CD4-positive, alpha-beta T cell (primary cell): ENCODE data around the gene CRP. TPM values are rescaled to one million over a fixed set of nuclear protein-coding genes. Genes with fewer than 3 reads are reported as not detected.

Experiments
- ATAC-seq: fragments of 200-7000 bp; cut with Tn5 transposase; one replicate; pipeline ENCODE4 v1.10.0; 2022; ENCODE audit warnings: mild to moderate bottlenecking; ENCODE audit not compliant: poor library complexity
- CTCF ChIA-PET: fragments of 350-600 bp; sonication (Branson Sonifier 250); formaldehyde crosslinking; loops from one replicate; lab custom pipeline; 2021; ENCODE audit warnings: antibody characterized with exemption, inconsistent platforms; lab: Charles Lee
- POLR2A ChIA-PET: fragments of 350-600 bp; sonication (Branson Sonifier 250); formaldehyde crosslinking; loops from one replicate; lab custom pipeline; 2021; ENCODE audit warnings: antibody characterized with exemption, inconsistent platforms; lab: Charles Lee
- DNase-seq, 14 experiments: peaks; one replicate each; pipeline ENCODE4 v3.0.0-alpha.2; 2013 to 2020; ENCODE audit warnings: mixed read lengths in 2 of 14
- H3K27ac ChIP-seq, 2 donors: one replicate each; pipeline versions ENCODE4 v1.5.1 to v1.7.0; 2013; ENCODE audit warnings: low read length in 2 of 2, low read depth in 1 of 2, mild to moderate bottlenecking in 1 of 2
- H3K27me3 ChIP-seq, 2 experiments: 1 replicate in 1 of 2; 2 replicates in 1 of 2; pipeline versions ENCODE4 v1.6.1 to v1.7.0; 2013; ENCODE audit warnings: low read length in 2 of 2, control low read depth in 1 of 2, mild to moderate bottlenecking in 1 of 2, moderate library complexity in 1 of 2; ENCODE audit not compliant: insufficient read depth in 2 of 2, control insufficient read depth in 1 of 2
- H3K36me3 ChIP-seq: one replicate; pipeline ENCODE4 v1.6.1; 2013; ENCODE audit warnings: low read length, control low read depth; ENCODE audit not compliant: insufficient read depth
- H3K4me1 ChIP-seq: one replicate; pipeline ENCODE4 v1.6.1; 2013; ENCODE audit warnings: low read length, control low read depth; ENCODE audit not compliant: insufficient read depth
- H3K4me3 ChIP-seq: one replicate; pipeline ENCODE4 v1.5.1; 2013; ENCODE audit warnings: mild to moderate bottlenecking, low read length, moderate library complexity
- H3K9me3 ChIP-seq, 2 experiments: 1 replicate in 1 of 2; 2 replicates in 1 of 2; pipeline versions ENCODE4 v1.6.1 to v1.7.0; 2013; ENCODE audit warnings: low read length in 2 of 2, mild to moderate bottlenecking in 2 of 2, control low read depth in 1 of 2, moderate library complexity in 1 of 2; ENCODE audit not compliant: control insufficient read depth in 1 of 2, insufficient read depth in 1 of 2
- H3K27ac Mint-ChIP-seq: one replicate; pipeline ENCODE4 v1.8.0; 2020; ENCODE audit warnings: mixed read lengths
- H3K27me3 Mint-ChIP-seq: one replicate; pipeline ENCODE4 v1.8.0; 2021; ENCODE audit warnings: mixed read lengths
- H3K36me3 Mint-ChIP-seq: one replicate; pipeline ENCODE4 v1.8.0; 2021; ENCODE audit warnings: low read depth, mixed read lengths
- H3K4me1 Mint-ChIP-seq: one replicate; pipeline ENCODE4 v1.8.0; 2021; ENCODE audit warnings: low read depth, mixed read lengths
- H3K4me3 Mint-ChIP-seq: one replicate; pipeline ENCODE4 v1.8.0; 2020; ENCODE audit warnings: mild to moderate bottlenecking, mixed read lengths
- H3K9me3 Mint-ChIP-seq: one replicate; pipeline ENCODE4 v1.8.0; 2020; ENCODE audit warnings: mixed read lengths
- intact Hi-C, 2 experiments: fragments of 100-400 bp; cut with DNase I in 1 of 2; cut with micrococcal nuclease in 1 of 2; formaldehyde crosslinking; loops; one replicate each; pipeline versions ENCODE4 v1.15.1 to v1.9.0; 2023 to 2025; cut with DNase I, micrococcal nuclease
- total RNA-seq, 174 experiments: library from RNA in 2 of 174; stranded (reverse) in 2 of 174; gene quantifications; one replicate each; pipeline ENCODE4 v1.2.3 and lab custom pipeline; 2021 to 2026
- TF ChIP-seq, protein P1 (sequence below): fragments of 200-600 bp; IDR thresholded peaks from one replicate; pipeline ENCODE4 v1.8.0; 2022; ENCODE audit warnings: antibody characterized with exemption, mild to moderate bottlenecking

Gene CRP
- total RNA-seq, 2 experiments from 2014 or later = not detected

DNA sequence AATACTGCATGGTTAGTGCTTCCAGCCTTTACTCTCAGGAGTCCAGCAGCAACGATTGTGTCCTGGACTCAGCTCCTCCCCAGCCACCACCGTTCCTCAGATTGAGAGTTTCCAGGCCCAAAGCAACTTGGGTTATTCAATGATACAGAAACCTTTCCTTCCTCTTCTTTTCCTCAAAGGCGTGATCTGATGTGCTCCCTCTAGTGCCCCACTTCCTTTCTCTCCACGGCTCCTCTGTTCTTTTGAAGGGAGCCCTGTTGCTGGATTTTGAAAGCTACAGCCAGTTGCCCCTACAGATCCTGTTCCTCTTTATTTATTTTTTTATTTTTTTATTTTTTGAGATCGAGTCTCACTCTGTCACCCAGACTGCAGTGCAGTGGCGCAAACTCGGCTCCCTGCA, 14.1 kb downstream of the CRP start:
- Mint-ChIP-seq H3K36me3 (no peaks in the 10 kb centered on the region), H3K4me3 (no peak overlapping the region), H3K9me3 (no peaks in the 10 kb centered on the region), H3K27me3 (peaks cover 25% of the 10 kb centered on the region), H3K4me1 (no peaks in the 10 kb centered on the region), H3K27ac (no peak overlapping the region)
- H3K27ac ChIP-seq = no peak overlapping the region
- H3K4me3 ChIP-seq = no peak overlapping the region
- DNase-seq = no peak
- CTCF ChIA-PET = interaction anchor here (0.8 to 1.3 kb wide), 2 partner anchors 9 kb away, joined by 3 read pairs; no protein-coding TSS in a partner anchor
- H3K9me3 ChIP-seq = no peaks in the 10 kb centered on the region
- POLR2A ChIA-PET = no interaction called here
- peaks cover 0 to 5% of the 10 kb centered on the region in 2 experiments for H3K27me3 ChIP-seq
- H3K4me1 ChIP-seq = no peaks in the 10 kb centered on the region
- ATAC-seq = no peak
- TF ChIP-seq, protein P1, sequence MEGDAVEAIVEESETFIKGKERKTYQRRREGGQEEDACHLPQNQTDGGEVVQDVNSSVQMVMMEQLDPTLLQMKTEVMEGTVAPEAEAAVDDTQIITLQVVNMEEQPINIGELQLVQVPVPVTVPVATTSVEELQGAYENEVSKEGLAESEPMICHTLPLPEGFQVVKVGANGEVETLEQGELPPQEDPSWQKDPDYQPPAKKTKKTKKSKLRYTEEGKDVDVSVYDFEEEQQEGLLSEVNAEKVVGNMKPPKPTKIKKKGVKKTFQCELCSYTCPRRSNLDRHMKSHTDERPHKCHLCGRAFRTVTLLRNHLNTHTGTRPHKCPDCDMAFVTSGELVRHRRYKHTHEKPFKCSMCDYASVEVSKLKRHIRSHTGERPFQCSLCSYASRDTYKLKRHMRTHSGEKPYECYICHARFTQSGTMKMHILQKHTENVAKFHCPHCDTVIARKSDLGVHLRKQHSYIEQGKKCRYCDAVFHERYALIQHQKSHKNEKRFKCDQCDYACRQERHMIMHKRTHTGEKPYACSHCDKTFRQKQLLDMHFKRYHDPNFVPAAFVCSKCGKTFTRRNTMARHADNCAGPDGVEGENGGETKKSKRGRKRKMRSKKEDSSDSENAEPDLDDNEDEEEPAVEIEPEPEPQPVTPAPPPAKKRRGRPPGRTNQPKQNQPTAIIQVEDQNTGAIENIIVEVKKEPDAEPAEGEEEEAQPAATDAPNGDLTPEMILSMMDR = no peak
- no peaks in the 10 kb centered on the region for H3K36me3 ChIP-seq
- intact Hi-C loops = no loop called here

- H3K4me3 ChIP-seq = no peak overlapping the region
- no peaks in the 10 kb centered on the region for H3K36me3 Mint-ChIP-seq
Measured at GRCh38 chr1:159699653-159700052, 14.7 kb downstream of the CRP start.

GRCh38 chr1:159699246-159699645, 15.1 kb downstream of the CRP start:
- no peak overlapping the region for H3K27ac Mint-ChIP-seq
- Histone ChIP-seq H3K36me3 (no peaks in the 10 kb centered on the region), H3K9me3 (no peaks in the 10 kb centered on the region), H3K27me3 (peaks cover 0 to 5% of the 10 kb centered on the region in 2 experiments), H3K4me3 (no peak overlapping the region), H3K4me1 (no peaks in the 10 kb centered on the region), H3K27ac (no peak overlapping the region)
- TF ChIP-seq, protein P1 = no peak
- ChIA-PET POLR2A (no interaction called here), CTCF (interaction anchor here (1.3 kb wide), 1 partner anchor 10 kb away, joined by 3 read pairs; no protein-coding TSS in a partner anchor)
- no peaks in the 10 kb centered on the region for H3K36me3 Mint-ChIP-seq
- no peaks in the 10 kb centered on the region for H3K4me1 Mint-ChIP-seq
- H3K27me3 Mint-ChIP-seq = peaks cover 32% of the 10 kb centered on the region
- H3K4me3 Mint-ChIP-seq = no peak overlapping the region
- no peak for DNase-seq
- ATAC-seq = no peak
- H3K9me3 Mint-ChIP-seq = no peaks in the 10 kb centered on the region
- intact Hi-C loops = no loop called here

More at GRCh38 chr1:159699653-159700052, 14.7 kb downstream of the CRP start:
- no peak overlapping the region for H3K4me3 Mint-ChIP-seq
- intact Hi-C loops = no loop called here
- H3K9me3 ChIP-seq = no peaks in the 10 kb centered on the region
- H3K27me3 Mint-ChIP-seq = peaks cover 29% of the 10 kb centered on the region
- no peaks in the 10 kb centered on the region for H3K36me3 ChIP-seq
- peaks cover 0 to 5% of the 10 kb centered on the region in 2 experiments for H3K27me3 ChIP-seq
- ChIA-PET CTCF (interaction anchor here (1.3 kb wide), 1 partner anchor 10 kb away, joined by 3 read pairs; no protein-coding TSS in a partner anchor), POLR2A (no interaction called here)
- H3K27ac ChIP-seq = no peak overlapping the region
- TF ChIP-seq, protein P1 = no peak
- H3K9me3 Mint-ChIP-seq = no peaks in the 10 kb centered on the region
- ATAC-seq (no peak), DNase-seq (no peak)
- no peaks in the 10 kb centered on the region for H3K4me1 Mint-ChIP-seq
- H3K27ac Mint-ChIP-seq = no peak overlapping the region
- H3K4me1 ChIP-seq = no peaks in the 10 kb centered on the region
